GM12878 (cell line): Measurements from ENCODE around the gene CAND1. TPM values are rescaled to one million over a fixed set of nuclear protein-coding genes. Genes with fewer than 3 reads are reported as not detected.
"Not testable (repeated sequence)": the region's sequence is repeated elsewhere in the genome, so short reads cannot be mapped to it uniquely, and the experiment has no call there.

Experiments used
- ATAC-seq: fragments of 200-7000 bp; cut with Tn5 transposase; 3 replicates; pipeline ENCODE4 v1.9.1; 2020; ENCODE audit warnings: mild to moderate bottlenecking, moderate library complexity
- BruUV-seq: library from RNA; stranded (reverse); fragments of 400-500 nt; replicated peaks from 2 replicates; lab custom pipeline; 2021; lab: Mats Ljungman, UMichigan
- CTCF ChIA-PET: fragments of 300-600 bp; sonication (Branson Sonifier 250); formaldehyde crosslinking; extraction: SDS; loops from one replicate; lab custom pipeline; 2021; ENCODE audit warnings: inconsistent platforms; lab: Yijun Ruan, JAX
- POLR2A ChIA-PET: fragments of 350-600 bp; formaldehyde crosslinking; extraction: SDS; loops from one replicate; lab custom pipeline; 2021; ENCODE audit warnings: inconsistent platforms; lab: Charles Lee
- RAD21 ChIA-PET: fragments of 300-600 bp; sonication (Branson Sonifier 250); formaldehyde crosslinking; loops from one replicate; lab custom pipeline; 2023; ENCODE audit warnings: antibody characterized with exemption; ENCODE audit not compliant: unreplicated experiment; lab: Charles Lee
- SMC1A ChIA-PET: fragments of 300-600 bp; sonication (Branson Sonifier 250); formaldehyde crosslinking; loops from one replicate; lab custom pipeline; 2023; ENCODE audit not compliant: unreplicated experiment, uncharacterized antibody; lab: Charles Lee
- DNase-seq: peaks from one replicate; pipeline ENCODE4 v3.0.0-alpha.2; 2011; ENCODE audit warnings: low read depth, low spot score
- FAIRE-seq: peaks from 3 replicates; lab custom pipeline; 2011; peaks lifted over from hg19 to GRCh38; lab: Jason Lieb, UNC
- H2AFZ ChIP-seq: 2 replicates; pipeline ENCODE4 v1.6.0; 2011; ENCODE audit warnings: low read depth, low read length, control low read depth; ENCODE audit not compliant: control insufficient read depth
- H3K27ac ChIP-seq: 2 replicates; pipeline ENCODE4 v1.5.1; 2011; ENCODE audit warnings: control low read depth; ENCODE audit not compliant: control insufficient read depth, insufficient read depth
- H3K27me3 ChIP-seq, 2 experiments: replicated peaks in 1 of 2; 2 replicates each; pipeline versions ENCODE4 v1.6.0 to v1.6.1; 2011; ENCODE audit warnings: low read length in 1 of 2; ENCODE audit not compliant: control insufficient read depth in 2 of 2, insufficient read depth in 2 of 2
- H3K36me3 ChIP-seq, 2 experiments: 2 replicates each; pipeline ENCODE4 v1.5.1; 2011; ENCODE audit warnings: low read length in 1 of 2; ENCODE audit not compliant: control insufficient read depth in 2 of 2, insufficient read depth in 2 of 2
- H3K4me1 ChIP-seq: 2 replicates; pipeline ENCODE4 v1.6.1; 2011; ENCODE audit warnings: mild to moderate bottlenecking, low read length, moderate library complexity, mixed read lengths; ENCODE audit not compliant: control insufficient read depth, insufficient read depth
- H3K4me2 ChIP-seq: 2 replicates; pipeline ENCODE4 v1.6.0; 2011; ENCODE audit warnings: control low read depth; ENCODE audit not compliant: control insufficient read depth, insufficient read depth
- H3K4me3 ChIP-seq: fragments of 200-600 bp; sonication (generic); 2 replicates; pipeline ENCODE4 v1.5.1; 2016
- H3K79me2 ChIP-seq: 2 replicates; pipeline ENCODE4 v1.6.0; 2011; ENCODE audit warnings: low read length; ENCODE audit not compliant: control insufficient read depth, insufficient read depth
- H3K9ac ChIP-seq: 2 replicates; pipeline ENCODE4 v1.8.0; 2011; ENCODE audit warnings: low read length, control low read depth, mixed read lengths; ENCODE audit not compliant: control insufficient read depth, insufficient read depth
- H3K9me3 ChIP-seq: replicated peaks from 3 replicates; pipeline ENCODE4 v1.5.1; 2011; ENCODE audit warnings: mild to moderate bottlenecking, low read length; ENCODE audit not compliant: control insufficient read depth, insufficient read depth
- H4K20me1 ChIP-seq: 2 replicates; pipeline ENCODE4 v1.6.0; 2011; ENCODE audit not compliant: control insufficient read depth, insufficient read depth
- BCL11A ChIP-seq: IDR thresholded peaks from 2 replicates; pipeline ENCODE4 v1.6.1; 2011; ENCODE audit warnings: low read depth, low read length
- whole genome bisulfite sequencing: methylation state at CpG from one replicate; pipeline ENCODE4 v1.1.6; 2016; ENCODE audit warnings: low lambda C conversion rate; ENCODE audit not compliant: insufficient replicate concordance, insufficient coverage; ENCODE audit errors: missing lambda C conversion rate; 5-methylcytosine and 5-hydroxymethylcytosine counted together
- in situ Hi-C: fragments of 300-500 bp; cut with MboI; formaldehyde crosslinking; loops from 9 replicates; pipeline ENCODE4 v1.14.3; 2018; ENCODE audit warnings: mixed read lengths
- intact Hi-C: fragments of 100-400 bp; cut with micrococcal nuclease; formaldehyde crosslinking; loops from one replicate; pipeline ENCODE4 v1.14.2; 2022; ENCODE audit not compliant: unreplicated experiment
- polyA plus RNA-seq, 11 experiments: library from polyadenylated mRNA; depleted of rRNA in 4 of 11; unstranded in 6 of 11; stranded (reverse) in 5 of 11; fragments of >200 nt; fragmentation: Nextera tagmentation in 4 of 11; fragmentation: Illumina TruSeq in 1 of 11; extraction: Ambion mirVana in 4 of 11; extraction: Trizol in 1 of 11; gene quantifications; 1 replicate in 1 of 11; 2 replicates in 10 of 11; pipeline versions ENCODE4 v1.2.1 to v1.2.3, GENCODE V29; 2011 to 2016; ENCODE audit warnings: inconsistent platforms in 2 of 11, missing spikeins in 2 of 11, low read depth in 1 of 11
- total RNA-seq, 4 experiments: library from RNA; depleted of rRNA in 3 of 4; stranded (reverse); fragments of >200 nt in 3 of 4; fragmentation: Illumina TruSeq in 1 of 4; extraction: Trizol in 1 of 4; gene quantifications; 2 replicates each; pipeline versions ENCODE4 v1.2.1 to v1.2.3, GENCODE V29; 2013 to 2021

CAND1 gene
- total and polyA plus RNA-seq, 10 of the 15 experiments (the other 5 are each of a cell fraction or from before 2014, with no cell fraction given): 34.5 to 213 (median 96.0) TPM

DNA sequence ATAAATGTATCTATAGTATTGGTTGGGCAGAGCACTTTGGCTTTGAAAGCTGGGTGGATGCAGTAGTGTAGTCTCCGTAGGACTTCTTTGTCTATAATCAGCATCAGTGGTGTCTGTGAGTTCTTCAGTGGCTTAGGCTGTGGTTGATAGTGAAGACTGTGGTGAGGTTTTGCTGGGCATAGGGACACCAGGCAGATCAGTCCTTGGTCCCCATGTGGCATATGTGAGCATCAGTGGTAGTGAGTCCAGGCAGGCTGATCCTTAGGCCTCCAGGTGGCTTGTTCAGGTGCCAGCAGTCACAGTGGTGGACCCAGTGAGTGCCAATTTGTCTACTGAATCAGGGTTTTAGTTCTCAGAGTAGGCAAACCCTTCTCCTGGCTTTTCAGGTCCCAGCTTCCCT lies 70.4 kb downstream of the CAND1 start:
- CTCF ChIA-PET: interaction anchor here (1.0 kb wide), 1 partner anchor 15 kb away, joined by 3 read pairs; no protein-coding TSS in a partner anchor
- RAD21 ChIA-PET: no interaction called here
- H3K9ac ChIP-seq: no peak overlapping the region
- POLR2A ChIA-PET: no interaction called here
- no peak overlapping the region for H2AFZ ChIP-seq
- H3K27me3 ChIP-seq: no peaks in the 10 kb centered on the region
- no peak overlapping the region for H3K27ac ChIP-seq
- no peak for DNase-seq
- no peak for FAIRE-seq
- H3K4me2 ChIP-seq: no peak overlapping the region
- 94% methylated on average over 1 of the region's 1 CpG for WGBS
- no peak overlapping the region for H3K4me3 ChIP-seq
- intact Hi-C loops (no loop called here), in situ Hi-C loops (no loop called here)
- no TSS peak for BruUV-seq
- H3K79me2 ChIP-seq: no peaks in the 10 kb centered on the region
- SMC1A ChIA-PET: no interaction called here
- no peak for ATAC-seq
- TF ChIP-seq BCL11A: no peak
- no peaks in the 10 kb centered on the region; the same call in 2 of the 3 replicates for H3K9me3 ChIP-seq
- no peaks in the 10 kb centered on the region; a peak in 1 of 4 replicates for H3K36me3 ChIP-seq
- no peaks in the 10 kb centered on the region for H4K20me1 ChIP-seq
- H3K4me1 ChIP-seq: no peaks in the 10 kb centered on the region

GRCh38 chr12:67341086-67341485 lies 71.9 kb downstream of the CAND1 start:
- H3K27me3 ChIP-seq, RAD21 ChIA-PET, H3K4me1 ChIP-seq, H3K4me2 ChIP-seq, BruUV-seq, POLR2A ChIA-PET, H3K27ac ChIP-seq, H3K9ac ChIP-seq, in situ Hi-C loops, intact Hi-C loops, H3K9me3 ChIP-seq, SMC1A ChIA-PET, H3K79me2 ChIP-seq, H4K20me1 ChIP-seq, H3K4me3 ChIP-seq, CTCF ChIA-PET, ATAC-seq, H2AFZ ChIP-seq, FAIRE-seq, H3K36me3 ChIP-seq, DNase-seq: not testable (repeated sequence)
- WGBS: 87% methylated on average over 14 of the region's 14 CpGs
